VCaP (cell line): ENCODE results near the gene PEAR1.

ENCODE experiments used
- H3K27ac ChIP-seq: fragments of 450-650 bp; 2 replicates; pipeline ENCODE4 v1.5.1; 2017
- CTCF ChIP-seq: fragments of 450-650 bp; conservative IDR thresholded peaks from 2 replicates; pipeline ENCODE4 v1.5.1; 2017; ENCODE audit warnings: mild to moderate bottlenecking, moderate library complexity

Gene PEAR1

GRCh38 chr1:156892190-156893047 is 1.1 kb upstream of the PEAR1 start:
- H3K27ac ChIP-seq: no peak overlapping the region
- peak; percentile 95 for TF ChIP-seq CTCF

DNA sequence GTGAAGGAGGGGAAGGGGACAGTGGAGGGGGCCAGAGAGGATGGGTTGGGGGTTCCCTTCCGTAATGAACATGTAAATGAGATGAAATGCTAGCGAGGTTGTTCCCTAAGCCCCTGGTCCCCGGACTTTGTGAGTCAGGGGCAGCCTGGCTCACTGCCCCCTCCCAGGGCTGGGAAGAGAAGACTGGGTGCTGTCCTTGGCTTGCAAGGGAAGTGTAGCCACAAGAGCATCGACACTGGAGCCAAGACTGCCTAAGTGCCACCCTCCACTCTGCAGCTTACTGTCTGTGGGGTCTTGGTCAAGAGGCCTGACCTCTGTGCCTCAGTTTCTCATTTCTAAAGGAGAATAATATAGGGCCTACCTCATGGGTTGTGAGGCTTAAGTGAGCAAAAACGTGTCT is 483 bp downstream of the PEAR1 start:
- TF ChIP-seq CTCF: no peak
- no peak overlapping the region for H3K27ac ChIP-seq

DNA sequence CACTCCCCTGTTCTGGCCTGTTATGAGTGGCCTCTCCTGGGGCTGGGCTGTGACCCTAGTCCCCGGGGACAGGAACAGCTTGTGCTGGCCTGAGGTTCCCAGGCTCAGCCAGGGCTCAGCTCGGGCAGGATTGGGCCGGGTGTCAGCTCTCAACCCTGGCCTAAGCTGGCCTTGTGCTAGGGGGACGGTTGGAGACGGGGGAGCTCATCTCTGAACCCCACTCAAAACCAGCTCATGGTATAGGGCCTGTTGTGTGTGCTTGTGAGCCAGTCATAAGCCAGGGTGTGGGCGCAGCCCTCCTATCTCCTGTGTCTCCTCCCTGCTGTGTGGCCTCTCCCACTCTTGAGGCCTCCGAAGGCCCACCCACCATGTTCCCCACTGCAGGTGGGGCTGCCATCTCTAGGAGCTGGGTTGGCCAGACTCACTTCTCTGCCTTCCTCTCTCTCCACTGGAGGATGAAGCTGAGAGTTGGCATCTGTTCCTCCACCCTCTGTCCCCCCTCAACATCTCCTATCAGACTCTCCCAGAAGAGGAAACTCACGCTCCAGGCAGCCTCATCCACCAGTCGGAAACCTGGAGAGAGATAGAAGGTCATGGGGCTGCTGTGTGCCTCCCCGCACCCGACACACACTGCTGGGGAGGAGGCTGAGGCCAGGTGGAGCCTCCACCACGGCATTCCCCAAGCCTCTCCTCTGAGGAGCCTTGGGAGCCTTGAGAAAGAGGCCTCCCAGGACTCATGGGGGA is 1.4 kb downstream of the PEAR1 start:
- no peak for TF ChIP-seq CTCF

GRCh38 chr1:156895455-156895812 is 1.9 kb downstream of the PEAR1 start:
- H3K27ac ChIP-seq: no peak overlapping the region
- TF ChIP-seq CTCF: no peak

More for the DNA sequence above, 1.4 kb downstream of the PEAR1 start:
- H3K27ac ChIP-seq: no peak overlapping the region

- no peak overlapping the region for H3K27ac ChIP-seq
- no peak for TF ChIP-seq CTCF
Measured at GRCh38 chr1:156895927-156896326, 2.4 kb downstream of the PEAR1 start.

DNA sequence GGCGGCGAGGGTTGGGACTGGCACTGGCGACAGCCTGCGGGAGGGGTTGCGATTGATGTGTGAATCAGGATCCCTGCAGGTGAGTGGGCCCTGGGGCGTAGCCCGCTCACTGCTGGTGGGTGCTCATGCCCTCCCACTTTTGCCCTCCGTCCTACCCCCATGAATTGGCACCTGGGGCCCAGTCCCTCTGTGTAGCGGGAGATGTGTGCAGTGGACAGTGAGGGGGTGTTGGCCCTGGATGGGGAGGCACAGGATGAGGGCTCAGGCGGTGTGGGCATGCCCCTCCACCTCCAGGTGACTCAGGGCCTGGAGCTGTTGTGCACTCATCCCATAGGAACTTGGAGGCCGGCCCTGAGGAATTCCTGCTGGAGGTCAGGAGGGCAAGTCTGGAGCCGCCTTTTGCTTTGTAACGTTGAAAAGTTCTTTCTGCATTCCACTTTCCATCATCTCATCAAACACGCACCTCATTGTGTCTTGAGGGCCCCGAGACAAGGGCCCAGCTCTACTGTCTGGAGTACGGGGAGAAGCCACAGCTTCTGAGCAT is 3.0 kb downstream of the PEAR1 start:
- no peak for TF ChIP-seq CTCF
- H3K27ac ChIP-seq: no peak overlapping the region

DNA sequence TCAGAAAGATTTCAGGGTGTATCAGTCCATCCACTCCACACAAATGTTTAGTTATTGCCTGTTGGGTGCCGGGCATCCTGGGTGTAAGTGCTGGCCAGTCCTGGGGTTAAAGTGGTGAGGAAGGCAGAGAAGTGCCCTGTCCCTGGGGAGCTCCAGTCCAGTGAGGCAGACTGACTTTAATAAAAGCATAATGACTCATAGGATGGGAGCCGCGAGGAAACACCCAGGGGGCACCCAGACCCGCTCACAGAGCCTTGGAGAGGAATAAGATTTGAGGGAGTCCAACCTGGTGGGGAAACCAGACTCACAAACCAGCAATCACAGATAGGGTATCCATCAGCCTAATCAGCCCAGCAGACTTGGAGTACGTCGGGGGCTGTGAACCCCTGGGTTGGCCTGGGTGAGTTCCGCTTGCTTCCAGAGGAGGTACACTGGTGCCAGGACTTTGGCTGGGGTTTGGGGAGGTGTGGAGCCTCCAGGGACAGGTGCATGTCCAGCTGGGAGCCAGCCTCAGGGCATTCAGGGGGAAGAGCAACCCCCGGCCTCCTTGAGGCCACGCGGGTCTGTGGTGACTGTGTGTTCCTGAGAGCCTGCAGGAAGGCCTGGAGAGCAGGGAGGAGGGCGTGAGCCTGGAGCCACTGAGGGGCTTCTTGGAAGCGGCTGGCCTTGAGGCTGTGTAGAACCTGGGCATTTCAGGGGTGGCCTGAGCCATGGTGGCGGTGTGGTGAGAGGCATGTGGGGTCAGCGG is 3.7 kb downstream of the PEAR1 start:
- no peak overlapping the region for H3K27ac ChIP-seq
- no peak for TF ChIP-seq CTCF
